H1 (cell line): ENCODE measurements around the gene KRTCAP2. TPM values are rescaled to one million over a fixed set of nuclear protein-coding genes. Genes with fewer than 3 reads are reported as not detected.

Experiments used
- CTCF ChIA-PET: fragments of 300-600 bp; sonication (Branson Sonifier 250); formaldehyde crosslinking; loops from one replicate; lab custom pipeline; 2021; ENCODE audit not compliant: partially characterized antibody; lab: Charles Lee
- POLR2A ChIA-PET: fragments of 300-600 bp; sonication (Branson Sonifier 250); formaldehyde crosslinking; loops from one replicate; lab custom pipeline; 2021; ENCODE audit warnings: inconsistent platforms; ENCODE audit not compliant: partially characterized antibody; lab: Charles Lee
- DNase-seq, 2 experiments: peaks; one replicate each; pipeline versions ENCODE4 v3.0.0 to v3.0.0-alpha.2; 2010 to 2022; ENCODE audit warnings: low spot score in 2 of 2, low read depth in 1 of 2, mixed read lengths in 1 of 2
- FAIRE-seq: peaks from 2 replicates; lab custom pipeline; 2011; peaks lifted over from hg19 to GRCh38; lab: Jason Lieb, UNC
- H2AFZ ChIP-seq: 2 replicates; pipeline ENCODE4 v1.8.1; 2012; ENCODE audit warnings: low read length, inconsistent platforms
- H2AK5ac ChIP-seq: 2 replicates; pipeline ENCODE4 v1.6.1; 2013; ENCODE audit warnings: low read depth, low read length
- H2BK120ac ChIP-seq: replicated peaks from 2 replicates; pipeline ENCODE3; 2013; ENCODE audit warnings: low read depth, low read length, inconsistent platforms
- H2BK12ac ChIP-seq: 2 replicates; pipeline ENCODE4 v1.6.1; 2013; ENCODE audit warnings: low read depth, low read length
- H2BK15ac ChIP-seq: 2 replicates; pipeline ENCODE4 v1.6.1; 2013; ENCODE audit warnings: low read length
- H2BK20ac ChIP-seq: 2 replicates; pipeline ENCODE4 v1.6.1; 2013; ENCODE audit warnings: low read length
- H2BK5ac ChIP-seq: 2 replicates; pipeline ENCODE4 v1.6.1; 2013; ENCODE audit warnings: low read depth, low read length
- H3K14ac ChIP-seq: 2 replicates; pipeline ENCODE4 v1.6.1; 2013; ENCODE audit warnings: inconsistent platforms; ENCODE audit not compliant: insufficient read length
- H3K18ac ChIP-seq: 2 replicates; pipeline ENCODE4 v1.6.1; 2013; ENCODE audit warnings: low read length; ENCODE audit errors: extremely low read depth
- H3K23ac ChIP-seq: 2 replicates; pipeline ENCODE4 v1.6.1; 2013; ENCODE audit warnings: inconsistent platforms; ENCODE audit not compliant: insufficient read length
- H3K23me2 ChIP-seq: 2 replicates; pipeline ENCODE4 v1.6.1; 2013; ENCODE audit warnings: low read depth, low read length
- H3K27ac ChIP-seq: 2 replicates; pipeline ENCODE4 v1.6.1; 2011; ENCODE audit warnings: low read depth, low read length, inconsistent platforms
- H3K27me3 ChIP-seq, 4 experiments: replicated peaks in 1 of 4; 1 replicate in 1 of 4; 2 replicates in 3 of 4; pipeline versions ENCODE4 v1.6.1 to v1.8.1; 2011 to 2013; ENCODE audit warnings: low read length in 3 of 4, mild to moderate bottlenecking in 3 of 4, inconsistent platforms in 2 of 4, mixed read lengths in 2 of 4, moderate library complexity in 1 of 4; ENCODE audit not compliant: control insufficient read depth in 3 of 4, insufficient read depth in 3 of 4; ENCODE audit errors: extremely low read depth in 1 of 4
- H3K36me3 ChIP-seq, 4 experiments: 2 replicates each; pipeline versions ENCODE4 v1.6.1 to v1.8.1; 2011 to 2013; ENCODE audit warnings: mild to moderate bottlenecking in 4 of 4, low read length in 3 of 4, moderate library complexity in 2 of 4, control low read depth in 1 of 4, inconsistent platforms in 1 of 4; ENCODE audit not compliant: insufficient read depth in 4 of 4, control insufficient read depth in 2 of 4
- H3K4ac ChIP-seq: replicated peaks from 2 replicates; pipeline ENCODE3; 2013; ENCODE audit warnings: low read length, low read depth, mixed read lengths, inconsistent platforms; ENCODE audit not compliant: insufficient read length
- H3K4me1 ChIP-seq, 4 experiments: replicated peaks in 1 of 4; 1 replicate in 1 of 4; 2 replicates in 3 of 4; pipeline versions ENCODE4 v1.6.1 to v1.8.1; 2011 to 2013; ENCODE audit warnings: low read length in 3 of 4, inconsistent platforms in 2 of 4, mixed read lengths in 1 of 4; ENCODE audit not compliant: insufficient read depth in 4 of 4, control insufficient read depth in 3 of 4
- H3K4me2 ChIP-seq, 2 experiments: 2 replicates each; pipeline versions ENCODE4 v1.6.1 to v1.8.1; 2011 to 2013; ENCODE audit warnings: low read depth in 2 of 2, low read length in 2 of 2, control low read depth in 1 of 2, inconsistent platforms in 1 of 2, mild to moderate bottlenecking in 1 of 2; ENCODE audit not compliant: insufficient read depth in 1 of 2
- H3K4me3 ChIP-seq, 4 experiments: fragments of 200-600, 300-600 bp in 1 of 4; sonication (generic), shearing (Covaris generic), sonication (Bioruptor Twin) in 1 of 4; 2 replicates each; pipeline versions ENCODE4 v1.5.1 to v1.8.1; 2011 to 2016; ENCODE audit warnings: low read length in 4 of 4, low read depth in 3 of 4, control low read depth in 2 of 4, inconsistent platforms in 2 of 4, mild to moderate bottlenecking in 2 of 4, mixed read lengths in 1 of 4, moderate library complexity in 1 of 4; ENCODE audit not compliant: insufficient read depth in 2 of 4; ENCODE audit errors: extremely low read depth in 1 of 4
- H3K56ac ChIP-seq: replicated peaks from 2 replicates; pipeline ENCODE3; 2013; ENCODE audit warnings: low read depth, mild to moderate bottlenecking, mixed read lengths, low read length, inconsistent platforms; ENCODE audit not compliant: insufficient read length
- H3K79me1 ChIP-seq: 2 replicates; pipeline ENCODE4 v1.6.1; 2013; ENCODE audit warnings: low read depth, low read length, control low read depth
- H3K79me2 ChIP-seq, 2 experiments: 2 replicates each; pipeline versions ENCODE4 v1.6.1 to v1.8.1; 2012 to 2013; ENCODE audit warnings: low read length in 2 of 2, mild to moderate bottlenecking in 2 of 2, inconsistent platforms in 1 of 2; ENCODE audit not compliant: insufficient read depth in 2 of 2, control insufficient read depth in 1 of 2
- H3K9ac ChIP-seq, 4 experiments: replicated peaks in 1 of 4; 1 replicate in 1 of 4; 2 replicates in 3 of 4; pipeline versions ENCODE4 v1.6.1 to v1.8.1; 2011 to 2013; ENCODE audit warnings: low read depth in 3 of 4, low read length in 3 of 4, control low read depth in 2 of 4, mild to moderate bottlenecking in 2 of 4, moderate library complexity in 2 of 4, inconsistent platforms in 1 of 4; ENCODE audit errors: extremely low read depth in 1 of 4
- H3K9me3 ChIP-seq, 2 experiments: 2 replicates each; pipeline versions ENCODE4 v1.6.1 to v1.8.1; 2012 to 2013; ENCODE audit warnings: mild to moderate bottlenecking in 2 of 2, moderate library complexity in 2 of 2, control low read depth in 1 of 2, inconsistent platforms in 1 of 2, low read depth in 1 of 2, low read length in 1 of 2, mixed read lengths in 1 of 2; ENCODE audit not compliant: insufficient read depth in 2 of 2
- H4K20me1 ChIP-seq, 2 experiments: replicated peaks in 1 of 2; 2 replicates each; pipeline versions ENCODE3 to v1.8.1; 2011 to 2013; ENCODE audit warnings: inconsistent platforms in 2 of 2, low read length in 2 of 2, mild to moderate bottlenecking in 1 of 2; ENCODE audit not compliant: insufficient read depth in 2 of 2, control insufficient read depth in 1 of 2
- H4K5ac ChIP-seq: 2 replicates; pipeline ENCODE4 v1.6.1; 2013; ENCODE audit warnings: low read length, low read depth, mixed read lengths, inconsistent platforms; ENCODE audit not compliant: insufficient read length
- H4K8ac ChIP-seq: 2 replicates; pipeline ENCODE4 v1.8.0; 2013; ENCODE audit warnings: mild to moderate bottlenecking, moderate library complexity, low read length, inconsistent platforms; ENCODE audit not compliant: insufficient read depth; ENCODE audit errors: extremely low read depth
- H4K91ac ChIP-seq: replicated peaks from 2 replicates; pipeline ENCODE3; 2013; ENCODE audit warnings: low read length, mixed read lengths, inconsistent platforms; ENCODE audit not compliant: insufficient read length
- CBX8 ChIP-seq: fragments of 300-800, 300-1000 bp; sonication (generic); IDR thresholded peaks from 2 replicates; pipeline ENCODE4 v1.7.1; 2016; ENCODE audit warnings: low read depth, low read length, borderline replicate concordance
- MAX ChIP-seq: IDR thresholded peaks from 2 replicates; pipeline ENCODE4 v1.6.1; 2012; ENCODE audit warnings: inconsistent platforms
- POLR2AphosphoS5 ChIP-seq: IDR thresholded peaks from 2 replicates; pipeline ENCODE4 v1.6.1; 2011; ENCODE audit warnings: low read depth, low read length
- TAF7 ChIP-seq: optimal IDR thresholded peaks from 2 replicates; pipeline ENCODE3; 2011; ENCODE audit warnings: low read depth, mild to moderate bottlenecking, inconsistent platforms, low read length, moderate library complexity, borderline replicate concordance
- WGBS, 2 experiments: shearing (Covaris generic) in 1 of 2; methylation state at CpG; one replicate each; pipeline versions ENCODE4 v1.1.6 to v1.1.7; 2013 to 2015; ENCODE audit warnings: low lambda C conversion rate in 2 of 2, mixed read lengths in 2 of 2, inconsistent platforms in 1 of 2, low coverage in 1 of 2, missing lambda C conversion rate in 1 of 2; ENCODE audit not compliant: insufficient replicate concordance in 2 of 2, insufficient coverage in 1 of 2, insufficient read length in 1 of 2; ENCODE audit errors: extremely low coverage in 1 of 2, missing lambda C conversion rate in 1 of 2; 5-methylcytosine and 5-hydroxymethylcytosine counted together
- polyA plus RNA-seq, 7 experiments: library from polyadenylated mRNA; depleted of rRNA in 3 of 7; stranded (reverse) in 5 of 7; unstranded in 2 of 7; fragments of >200 nt in 5 of 7; fragments of 200-250 nt in 2 of 7; gene quantifications; 1 replicate in 5 of 7; 2 replicates in 1 of 7; 4 replicates in 1 of 7; pipeline versions ENCODE4 v1.2.1 to v1.2.3, GENCODE V29; 2011 to 2013; ENCODE audit warnings: missing spikeins in 2 of 7, mixed read lengths in 2 of 7
- total RNA-seq: library from RNA; stranded (reverse); fragmentation: NEBNext Ultra II Directional; extraction: Animal tissue kit (Norgen Biotek cat#: 25700); gene quantifications from 2 replicates; pipeline ENCODE4 v1.2.1, GENCODE V29; 2021

Gene KRTCAP2
- total and polyA plus RNA-seq, 2 of the 8 experiments (the other 6 are each of a cell fraction or from before 2014, with no cell fraction given) = 146 to 317 TPM

- Histone ChIP-seq H3K14ac (no peak overlapping the region), H3K9ac (no peak overlapping the region), H3K4me2 (no peak overlapping the region), H4K91ac (no peak overlapping the region), H3K36me3 (peaks cover 0 to 10% (median 7%) of the 10 kb centered on the region in 4 experiments; a peak in 4 of 8 replicates), H3K79me2 (peaks cover 0 to 15% of the 10 kb centered on the region in 2 experiments; a peak in 2 of 4 replicates), H3K23me2 (peaks cover 21% of the 10 kb centered on the region), H2BK5ac (no peak overlapping the region), H2BK120ac (no peak overlapping the region), H3K4me1 (peaks cover 5 to 27% (median 18%) of the 10 kb centered on the region in 4 experiments), H2BK12ac (no peak overlapping the region), H3K27ac (no peak overlapping the region), H3K4me3 (no peak overlapping the region), H4K8ac (no peak overlapping the region; the same call in 1 of the 2 replicates), H3K56ac (no peak overlapping the region), H2AFZ (no peak overlapping the region), H3K79me1 (no peaks in the 10 kb centered on the region; the same call in 1 of the 2 replicates), H3K18ac (no peak overlapping the region), H2BK15ac (no peak overlapping the region), H3K27me3 (no peaks in the 10 kb centered on the region), H3K9me3 (no peaks in the 10 kb centered on the region), H2AK5ac (no peak overlapping the region), H3K4ac (no peak overlapping the region), H4K5ac (no peak overlapping the region), H4K20me1 (peaks cover 2% of the 10 kb centered on the region in 2 experiments), H3K23ac (no peak overlapping the region), H2BK20ac (no peak overlapping the region)
- 100% methylated on average over 1 of the region's 2 CpGs; no CpG with 5 or more reads in 1 of the 2 experiments for WGBS, 2 experiments
- ChIA-PET POLR2A (interaction anchor here (1.2 to 20.5 kb wide), 2 partner anchors 31 to 55 kb away, joined by 3 to 512 read pairs; partner anchors contain the start of genes MTX1 and THBS3), CTCF (interaction anchor here (1.1 to 12.4 kb wide), 8 partner anchors 36 to 109 kb away, joined by 3 to 215 read pairs (median 36); partner anchors contain the start of genes DPM3, EFNA1 and SLC50A1)
- no peak for TF ChIP-seq POLR2AphosphoS5
- TF ChIP-seq MAX = no peak
- TF ChIP-seq TAF7 = no peak
- TF ChIP-seq CBX8 = no peak
- DNase-seq (no peak), FAIRE-seq (no peak)
Observed at GRCh38 chr1:155170101-155170785, 2.9 kb downstream of the KRTCAP2 start.
